DOHH2 (cell line): Measurements from ENCODE around the gene MEAF6.

Experiments used
- H3F3A ChIP-seq: fragments of 200-600 bp; sonication (generic), shearing (Covaris generic); 2 replicates; pipeline ENCODE4 v1.6.0; 2016; ENCODE audit warnings: antibody characterized with exemption, mild to moderate bottlenecking; ENCODE audit not compliant: control insufficient read depth, insufficient read depth
- H3K27ac ChIP-seq: fragments of 200-600 bp; sonication (generic); 2 replicates; pipeline ENCODE4 v1.5.1; 2014; ENCODE audit warnings: low read depth, mild to moderate bottlenecking, low read length, moderate library complexity
- H3K27me3 ChIP-seq: fragments of 200-600 bp; sonication (generic); 2 replicates; pipeline ENCODE4 v1.6.1; 2014; ENCODE audit warnings: mild to moderate bottlenecking, low read length, mixed read lengths; ENCODE audit not compliant: control insufficient read depth
- H3K36me3 ChIP-seq: fragments of 200-600 bp; sonication (generic); 2 replicates; pipeline ENCODE4 v1.6.1; 2014; ENCODE audit warnings: mild to moderate bottlenecking, low read length, moderate library complexity, mixed read lengths; ENCODE audit not compliant: control insufficient read depth
- H3K4me1 ChIP-seq: fragments of 200-600 bp; sonication (generic); 2 replicates; pipeline ENCODE4 v1.6.1; 2014; ENCODE audit warnings: mild to moderate bottlenecking, low read length, mixed read lengths; ENCODE audit not compliant: control insufficient read depth
- H3K4me2 ChIP-seq: fragments of 200-600 bp; sonication (generic); 2 replicates; pipeline ENCODE4 v1.6.0; 2014; ENCODE audit warnings: mild to moderate bottlenecking, low read length, moderate library complexity
- H3K4me3 ChIP-seq: fragments of 200-600 bp; sonication (generic); 2 replicates; pipeline ENCODE4 v1.5.1; 2014; ENCODE audit warnings: mild to moderate bottlenecking, low read length, mixed read lengths
- H3K79me2 ChIP-seq: fragments of 200-600 bp; sonication (generic); 2 replicates; pipeline ENCODE4 v1.6.1; 2014; ENCODE audit warnings: mild to moderate bottlenecking, low read length, mixed read lengths; ENCODE audit not compliant: control insufficient read depth
- H3K9me2 ChIP-seq: fragments of 200-600 bp; sonication (generic); replicated peaks from 2 replicates; pipeline ENCODE4 v1.6.1; 2014; ENCODE audit warnings: mild to moderate bottlenecking, low read length, mixed read lengths; ENCODE audit not compliant: control insufficient read depth
- H3K9me3 ChIP-seq: fragments of 200-600 bp; sonication (generic); 2 replicates; pipeline ENCODE4 v1.6.1; 2014; ENCODE audit warnings: antibody characterized with exemption, low read length, mixed read lengths; ENCODE audit not compliant: control insufficient read depth, insufficient read depth
- H4K20me1 ChIP-seq: fragments of 200-600 bp; sonication (generic); 2 replicates; pipeline ENCODE4 v1.6.0; 2014; ENCODE audit warnings: low read depth, mild to moderate bottlenecking, antibody characterized with exemption, low read length, moderate library complexity; ENCODE audit not compliant: control insufficient read depth, insufficient read depth
- CTCF ChIP-seq: fragments of 200-600 bp; sonication (generic); IDR thresholded peaks from one replicate; pipeline ENCODE4 v1.5.1; 2014; ENCODE audit warnings: antibody characterized with exemption, mild to moderate bottlenecking, low read depth, low read length; ENCODE audit not compliant: poor library complexity, severe bottlenecking
- EZH2phosphoT487 ChIP-seq: fragments of 200-600 bp; sonication (generic); IDR thresholded peaks from 2 replicates; pipeline ENCODE4 v1.6.1; 2017; ENCODE audit warnings: borderline replicate concordance, mild to moderate bottlenecking, antibody characterized with exemption, low read length, moderate library complexity, mixed read lengths

MEAF6 gene

GRCh38 chr1:37474697-37475379, 39.7 kb downstream of the MEAF6 start:
- Histone ChIP-seq H3K4me1 (peaks cover 52% of the 10 kb centered on the region), H3K9me2 (no peaks in the 10 kb centered on the region), H3K79me2 (peaks cover 54% of the 10 kb centered on the region), H3F3A (peaks cover 19% of the 10 kb centered on the region), H3K4me3 (peak overlapping the region; percentile 95), H3K27ac (peak overlapping the region; percentile 85), H4K20me1 (peaks cover 10% of the 10 kb centered on the region; the same call in 1 of the 2 replicates), H3K9me3 (no peaks in the 10 kb centered on the region), H3K27me3 (peaks cover 21% of the 10 kb centered on the region), H3K36me3 (peaks cover 48% of the 10 kb centered on the region), H3K4me2 (peak overlapping the region; percentile 82)
- TF ChIP-seq CTCF (no peak), EZH2phosphoT487 (no peak)

GRCh38 chr1:37474046-37474696, 40.4 kb downstream of the MEAF6 start, which contains the start of gene ZC3H12A:
TSS of gene ZC3H12A (plus strand) at chr1:37474580. CDS start at chr1:37475497, 917 bp downstream.
- H3F3A ChIP-seq = peaks cover 17% of the 10 kb centered on the region

GRCh38 chr1:37473431-37474045, 41.0 kb downstream of the MEAF6 start:
- TF ChIP-seq CTCF (peak; percentile 36), EZH2phosphoT487 (no peak)
- Histone ChIP-seq H3K36me3 (peaks cover 36% of the 10 kb centered on the region), H3K9me2 (no peaks in the 10 kb centered on the region), H3K27ac (no peak overlapping the region), H4K20me1 (peaks cover 10% of the 10 kb centered on the region; the same call in 1 of the 2 replicates), H3F3A (peaks cover 11% of the 10 kb centered on the region), H3K4me3 (peak overlapping the region; percentile 95), H3K9me3 (no peaks in the 10 kb centered on the region), H3K4me2 (peak overlapping the region; percentile 82), H3K4me1 (peaks cover 39% of the 10 kb centered on the region), H3K79me2 (peaks cover 41% of the 10 kb centered on the region), H3K27me3 (peaks cover 29% of the 10 kb centered on the region)

More at GRCh38 chr1:37474046-37474696, 40.4 kb downstream of the MEAF6 start, which contains the start of gene ZC3H12A:
- Histone ChIP-seq H3K4me3 (peak within 1 kb of the TSS; percentile 95), H3K36me3 (peaks cover 42% of the 10 kb centered on the region), H3K4me1 (peaks cover 46% of the 10 kb centered on the region), H3K27me3 (peaks cover 28% of the 10 kb centered on the region), H4K20me1 (peaks cover 10% of the 10 kb centered on the region; the same call in 1 of the 2 replicates), H3K27ac (peak within 1 kb of the TSS; percentile 85), H3K79me2 (peaks cover 47% of the 10 kb centered on the region), H3K9me2 (no peaks in the 10 kb centered on the region), H3K9me3 (no peaks in the 10 kb centered on the region), H3K4me2 (peak within 1 kb of the TSS; percentile 82)
- TF ChIP-seq EZH2phosphoT487 (no peak), CTCF (no peak)
